Measurements from ENCODE around the gene CCNJL. TPM values are rescaled to one million over a fixed set of nuclear protein-coding genes. Genes with fewer than 3 reads are reported as not detected.
A peak's percentile ranks its signal among the peaks of the same experiment; 100 is the strongest.

CCNJL gene, protein sequence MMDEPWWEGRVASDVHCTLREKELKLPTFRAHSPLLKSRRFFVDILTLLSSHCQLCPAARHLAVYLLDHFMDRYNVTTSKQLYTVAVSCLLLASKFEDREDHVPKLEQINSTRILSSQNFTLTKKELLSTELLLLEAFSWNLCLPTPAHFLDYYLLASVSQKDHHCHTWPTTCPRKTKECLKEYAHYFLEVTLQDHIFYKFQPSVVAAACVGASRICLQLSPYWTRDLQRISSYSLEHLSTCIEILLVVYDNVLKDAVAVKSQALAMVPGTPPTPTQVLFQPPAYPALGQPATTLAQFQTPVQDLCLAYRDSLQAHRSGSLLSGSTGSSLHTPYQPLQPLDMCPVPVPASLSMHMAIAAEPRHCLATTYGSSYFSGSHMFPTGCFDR
- polyA plus RNA-seq, result 1.6 to 4.2 TPM (median 2.1 TPM) in 3 replicates
- not detected for polyA plus RNA-seq (2011; ENCODE audit: low read depth)
- 2.6 and 4.2 TPM in 2 replicates for polyA plus RNA-seq (2011; cell fraction: cytosol; rRNA removed)
- polyA plus RNA-seq (2011; cell fraction: nucleus; rRNA removed), result 2.6 and 3.5 TPM in 2 replicates
- polyA plus RNA-seq (2012; ENCODE audit: low replicate concordance), result 0.11 and 4.9 TPM in 2 replicates
- polyA minus RNA-seq, result 2.6 to 4.7 TPM (median 4.2 TPM) in 3 replicates
- 2.3 TPM for polyA minus RNA-seq (2011; cell fraction: cytosol; rRNA and poly(A)+ RNA removed)
- 2.3 and 4.0 TPM in 2 replicates for polyA minus RNA-seq (2011; cell fraction: nucleus; rRNA and poly(A)+ RNA removed)

- no peaks in the 10 kb centered on the region for H3K36me3 ChIP-seq (ENCODE audit: control insufficient read depth in 2 of 2, extremely low read depth in 1 of 2, insufficient read depth in 2 of 2, low read length in 2 of 2)
- H3K9me3 ChIP-seq (ENCODE audit: control insufficient read depth, low read depth, low read length), result no peaks in the 10 kb centered on the region
- peaks cover 12% of the 10 kb centered on the region for H3K4me1 ChIP-seq (ENCODE audit: control insufficient read depth, extremely low read depth, insufficient read depth, low read length)
- peak within 1 kb of the TSS; percentile 26 for H3K9ac ChIP-seq (ENCODE audit: control insufficient read depth, extremely low read depth, insufficient read depth, low read length)
- H3K4me3 ChIP-seq (ENCODE audit: control insufficient read depth in 2 of 3, extremely low read depth in 1 of 3, insufficient read depth in 2 of 3, low read depth in 1 of 3, low read length in 3 of 3), result peak within 1 kb of the TSS; percentile 52 to 72 (median 67)
- peak within 1 kb of the TSS; percentile 86 for H3K4me2 ChIP-seq (ENCODE audit: control insufficient read depth, extremely low read depth, insufficient read depth, low read depth, low read length)
- TF ChIP-seq CTCF (optimal IDR thresholded peaks at IDR 0.05 in 1 of 3, IDR thresholded peaks at IDR 0.05 in 1 of 3, conservative IDR thresholded peaks at IDR 0.05 in 1 of 3; ENCODE audit: extremely low read depth in 1 of 3, insufficient read depth in 2 of 3, low read length in 3 of 3) (no peak), EZH2 (IDR thresholded peaks at IDR 0.05; ENCODE audit: low read length) (peak; percentile 71)
- H3K9me1 ChIP-seq (ENCODE audit: control insufficient read depth, extremely low read depth, insufficient read depth, low read length), result no peaks in the 10 kb centered on the region
- dilution Hi-C loops (cut with MboI; ENCODE audit: extremely low pct_ligation_motif_present, low sequenced_read_pairs), result no loop called here
- H3K27ac ChIP-seq (ENCODE audit: control insufficient read depth, insufficient read depth, low read length), result no peak within 1 kb of the TSS
- H2AFZ ChIP-seq (ENCODE audit: control insufficient read depth, low read length), result peak within 1 kb of the TSS; percentile 69
- DNase-seq (ENCODE audit: low read depth, low spot score), result no peak
- H3K79me2 ChIP-seq (ENCODE audit: control insufficient read depth, insufficient read depth, low read length), result no peaks in the 10 kb centered on the region
- no peak for FAIRE-seq
- H4K20me1 ChIP-seq (ENCODE audit: control insufficient read depth, extremely low read depth, insufficient read depth, low read length), result no peaks in the 10 kb centered on the region
- peaks cover 27% of the 10 kb centered on the region for H3K27me3 ChIP-seq (ENCODE audit: control insufficient read depth, extremely low read depth, insufficient read depth, low read length)
These were observed at the start of gene CCNJL for GRCh38 chr5:160312134-160312959. Gene CCNJL (minus strand): TSS chr5:160312564. CDS start chr5:160311923, 641 bp downstream.

- H3K9me3 ChIP-seq (ENCODE audit: control insufficient read depth, low read depth, low read length), result no peaks in the 10 kb centered on the region
- no peak overlapping the region for H3K4me2 ChIP-seq (ENCODE audit: control insufficient read depth, extremely low read depth, insufficient read depth, low read depth, low read length)
- no peaks in the 10 kb centered on the region for H3K36me3 ChIP-seq (ENCODE audit: control insufficient read depth in 2 of 2, extremely low read depth in 1 of 2, insufficient read depth in 2 of 2, low read length in 2 of 2)
- no peaks in the 10 kb centered on the region for H3K27me3 ChIP-seq (ENCODE audit: control insufficient read depth, extremely low read depth, insufficient read depth, low read length)
- peaks cover 10% of the 10 kb centered on the region for H3K4me1 ChIP-seq (ENCODE audit: control insufficient read depth, extremely low read depth, insufficient read depth, low read length)
- H3K9ac ChIP-seq (ENCODE audit: control insufficient read depth, extremely low read depth, insufficient read depth, low read length), result no peak overlapping the region
- H4K20me1 ChIP-seq (ENCODE audit: control insufficient read depth, extremely low read depth, insufficient read depth, low read length), result no peaks in the 10 kb centered on the region
- H2AFZ ChIP-seq (ENCODE audit: control insufficient read depth, low read length), result no peak overlapping the region
- dilution Hi-C loops (cut with MboI; ENCODE audit: extremely low pct_ligation_motif_present, low sequenced_read_pairs), result no loop called here
- H3K79me2 ChIP-seq (ENCODE audit: control insufficient read depth, insufficient read depth, low read length), result no peaks in the 10 kb centered on the region
- no peaks in the 10 kb centered on the region for H3K9me1 ChIP-seq (ENCODE audit: control insufficient read depth, extremely low read depth, insufficient read depth, low read length)
- TF ChIP-seq CTCF (optimal IDR thresholded peaks at IDR 0.05 in 1 of 3, IDR thresholded peaks at IDR 0.05 in 1 of 3, conservative IDR thresholded peaks at IDR 0.05 in 1 of 3; ENCODE audit: extremely low read depth in 1 of 3, insufficient read depth in 2 of 3, low read length in 3 of 3) (no peak), EZH2 (IDR thresholded peaks at IDR 0.05; ENCODE audit: low read length) (no peak)
- DNase-seq (ENCODE audit: low read depth, low spot score) (no peak), FAIRE-seq (no peak)
- no peak overlapping the region for H3K4me3 ChIP-seq (ENCODE audit: control insufficient read depth in 2 of 3, extremely low read depth in 1 of 3, insufficient read depth in 2 of 3, low read depth in 1 of 3, low read length in 3 of 3)
- no peak overlapping the region for H3K27ac ChIP-seq (ENCODE audit: control insufficient read depth, insufficient read depth, low read length)
These were observed 49.4 kb upstream of the CCNJL start for GRCh38 chr5:160361624-160362228.

All from keratinocyte (primary cell).